Activated CD4-positive, alpha-beta T cell treated with anti-CD3 and anti-CD28 coated beads, Interleukin-2, amount 50 U/mL, for 1 hour (primary cell): ENCODE data around the gene FHAD1.
"Not testable (repeated sequence)": the region's sequence is repeated elsewhere in the genome, so short reads cannot be mapped to it uniquely, and the experiment has no call there.

Experiments used
- DNase-seq: peaks from one replicate; pipeline ENCODE4 v3.0.0-alpha.2; 2020

Gene FHAD1

DNA sequence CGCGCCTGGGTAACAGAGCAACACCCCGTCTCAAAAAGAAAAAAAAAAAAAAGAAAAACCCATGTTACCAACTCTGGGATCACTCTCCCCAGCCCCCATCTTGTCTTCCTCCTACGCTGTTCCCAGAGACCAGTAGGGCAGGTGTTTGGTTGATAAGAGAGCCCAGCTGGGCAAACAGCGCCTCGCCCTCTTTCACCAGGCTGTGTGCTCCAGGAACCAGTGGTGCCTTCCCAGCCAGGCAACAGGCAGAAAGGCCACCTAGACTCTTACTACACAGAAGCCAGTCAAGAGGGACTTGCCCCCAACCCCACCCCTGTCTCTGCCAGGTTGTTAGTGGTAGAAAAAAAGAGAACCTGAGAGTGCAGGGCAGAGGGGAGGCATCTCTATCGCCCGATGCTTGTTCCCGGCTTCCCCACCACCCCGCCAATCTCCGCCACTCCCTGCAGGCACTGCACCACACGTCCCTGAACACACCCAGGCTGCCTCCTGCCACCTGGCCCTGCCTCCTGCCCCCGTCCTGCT, 177.2 kb downstream of the FHAD1 start:
- DNase-seq = no peak

DNA sequence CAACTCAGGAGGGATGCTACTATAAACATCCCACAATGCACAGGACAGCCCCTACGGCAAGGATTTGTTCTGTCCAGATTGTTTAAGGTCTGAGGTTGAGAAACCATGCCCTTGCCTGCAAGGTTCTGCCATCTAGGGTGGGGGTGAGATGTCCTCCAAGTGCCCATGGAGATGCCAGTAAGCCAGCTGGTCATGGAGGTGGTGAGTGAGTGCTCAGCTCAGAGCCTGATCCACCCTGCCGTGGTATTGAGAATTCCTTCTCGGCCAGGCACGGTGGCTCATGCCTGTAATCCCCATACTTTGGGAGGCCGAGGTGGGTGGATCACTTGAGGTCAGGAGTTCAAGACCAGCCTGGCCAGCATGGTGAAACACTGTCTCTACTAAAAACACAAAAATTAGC, 178.0 kb downstream of the FHAD1 start:
- no peak for DNase-seq

DNA sequence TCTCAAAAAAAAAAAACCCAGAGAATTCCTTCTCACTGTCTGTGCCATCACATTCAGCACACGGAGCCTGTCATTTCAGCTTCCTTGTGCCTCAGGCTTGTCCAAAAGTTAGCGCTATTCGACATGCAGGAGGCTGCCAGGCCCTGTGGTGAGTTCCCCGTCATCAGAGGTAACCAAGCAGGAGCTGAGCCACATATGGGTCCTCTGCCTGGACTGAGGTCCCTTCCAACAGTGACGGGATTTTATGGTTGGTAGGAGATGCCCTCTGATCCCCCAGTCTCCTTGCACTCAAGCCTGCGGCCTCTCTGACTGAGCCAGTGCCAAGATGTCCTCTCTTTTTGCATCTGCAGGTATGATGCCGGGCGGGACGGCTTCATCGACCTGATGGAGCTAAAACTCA, 178.5 kb downstream of the FHAD1 start:
- DNase-seq = no peak

DNA sequence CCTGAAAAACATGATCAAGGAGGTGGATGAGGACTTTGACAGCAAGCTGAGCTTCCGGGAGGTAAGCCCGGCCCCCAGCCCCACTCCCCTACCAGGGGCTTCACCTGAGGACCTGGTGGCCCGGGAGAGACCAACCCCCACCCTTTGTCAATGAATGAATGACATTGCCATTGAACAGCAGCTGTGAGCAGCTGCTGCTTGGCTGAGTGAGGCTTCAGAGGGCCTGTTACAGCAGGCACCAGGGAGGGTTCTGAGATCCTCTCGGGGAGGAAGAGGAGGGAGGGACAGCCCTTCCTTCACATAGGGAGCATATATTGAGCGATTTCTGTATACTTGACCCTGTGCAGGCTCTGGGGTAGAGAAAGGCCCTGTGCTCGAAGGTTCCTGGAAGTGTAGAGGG, 178.9 kb downstream of the FHAD1 start:
- DNase-seq = no peak

DNA sequence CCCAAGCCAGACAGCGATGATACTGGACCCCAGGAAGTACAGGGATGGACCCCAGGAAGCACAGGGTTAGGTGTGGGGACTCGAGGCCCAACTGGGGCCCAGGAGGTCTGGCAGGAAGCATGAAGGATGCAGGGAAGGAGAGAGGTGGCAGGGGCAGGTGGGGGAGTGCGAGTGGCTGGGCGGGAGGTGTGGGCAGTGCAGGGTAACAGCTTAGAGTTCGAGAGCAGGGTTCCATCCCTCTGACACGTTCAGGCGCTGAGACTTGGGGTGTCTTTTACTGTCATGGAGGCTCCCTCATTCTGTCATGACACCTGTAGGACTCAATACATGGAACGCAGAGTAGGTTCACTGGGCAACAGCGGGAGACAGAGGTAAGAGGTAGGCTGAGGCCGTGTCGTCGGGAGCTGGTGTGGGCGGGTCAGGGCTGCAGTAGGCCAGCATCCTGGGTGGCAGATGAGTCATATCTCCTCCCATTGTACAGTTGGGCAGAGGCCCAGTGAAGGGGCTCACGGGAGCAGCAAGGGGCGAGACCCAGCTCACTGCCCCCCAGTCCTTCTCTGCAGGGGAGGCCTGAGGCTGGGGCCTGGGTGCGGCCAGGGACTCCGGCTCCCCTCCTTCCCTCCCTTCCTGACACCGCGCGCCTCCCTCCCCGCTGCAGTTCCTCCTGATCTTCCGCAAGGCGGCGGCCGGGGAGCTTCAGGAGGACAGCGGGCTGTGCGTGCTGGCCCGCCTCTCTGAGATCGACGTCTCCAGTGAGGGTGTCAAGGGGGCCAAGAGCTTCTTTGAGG, 179.7 kb downstream of the FHAD1 start:
- no peak for DNase-seq

DNA sequence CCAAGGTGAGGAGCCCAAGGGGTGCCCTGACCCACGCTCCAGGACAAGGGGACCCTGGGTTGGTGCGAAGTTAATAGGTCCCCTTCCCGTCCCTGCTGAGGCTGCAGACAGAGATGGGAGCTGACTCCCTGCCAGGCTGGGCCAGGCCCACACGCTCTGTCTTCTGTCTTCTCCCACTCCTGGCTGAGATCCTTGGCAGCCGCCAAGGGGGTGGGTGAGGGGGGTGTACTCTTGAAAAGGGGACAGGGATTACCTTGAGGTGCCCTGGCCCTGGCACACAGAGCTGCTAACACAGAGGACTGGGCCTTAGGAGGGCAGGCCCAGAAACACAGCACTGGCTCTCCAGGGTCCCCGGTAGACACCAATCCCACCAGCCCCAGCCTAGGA, 180.2 kb downstream of the FHAD1 start:
- no peak for DNase-seq

DNA sequence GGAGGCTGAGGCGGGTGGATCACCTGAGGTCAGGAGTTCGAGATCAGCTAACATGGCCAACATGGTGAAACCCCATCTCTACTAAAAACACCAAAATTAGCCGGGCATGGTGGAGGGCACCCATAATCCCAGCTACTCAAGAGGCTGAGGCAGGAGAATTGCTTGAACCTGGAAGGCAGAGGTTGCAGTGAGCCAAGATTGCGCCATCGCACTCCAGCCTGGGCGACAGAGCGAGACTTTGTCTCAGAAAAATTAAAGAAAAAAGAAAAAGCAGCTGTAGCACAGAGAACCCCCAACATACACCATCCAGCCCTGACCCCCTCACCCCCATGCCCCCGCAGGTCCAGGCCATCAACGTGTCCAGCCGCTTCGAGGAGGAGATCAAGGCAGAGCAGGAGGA, 181.2 kb downstream of the FHAD1 start:
- not testable (repeated sequence) for DNase-seq

DNA sequence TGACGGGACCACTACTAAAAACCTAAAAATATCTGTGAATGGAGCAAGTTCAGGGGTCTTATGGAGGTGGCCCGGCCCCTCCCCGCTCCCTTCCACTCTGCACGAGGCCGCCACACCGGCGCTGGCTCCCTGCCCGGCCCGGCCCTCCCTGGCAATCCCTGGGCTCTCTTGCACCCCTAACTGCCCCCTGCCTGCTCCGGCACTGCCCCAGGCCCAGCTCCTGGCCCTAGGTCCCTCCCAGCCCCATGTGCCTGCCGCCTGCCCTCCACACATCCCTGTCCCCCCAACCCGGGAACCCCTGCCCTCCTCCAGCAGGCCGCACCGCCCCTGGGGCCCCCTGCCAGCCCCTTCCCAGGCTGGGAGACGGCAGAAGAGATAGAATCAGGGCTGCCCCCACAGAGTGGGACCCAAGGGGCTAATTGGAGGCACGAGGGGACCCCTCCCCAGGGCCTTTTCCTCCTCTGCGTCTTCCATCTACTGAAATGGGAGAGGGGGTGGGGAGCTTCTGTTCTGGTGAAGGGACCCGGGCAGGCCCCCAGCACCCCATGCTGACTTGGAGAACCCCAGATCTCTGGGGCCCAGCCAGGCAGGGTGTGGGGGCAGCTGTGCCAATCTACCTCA, 181.9 kb downstream of the FHAD1 start:
- DNase-seq = no peak

DNA sequence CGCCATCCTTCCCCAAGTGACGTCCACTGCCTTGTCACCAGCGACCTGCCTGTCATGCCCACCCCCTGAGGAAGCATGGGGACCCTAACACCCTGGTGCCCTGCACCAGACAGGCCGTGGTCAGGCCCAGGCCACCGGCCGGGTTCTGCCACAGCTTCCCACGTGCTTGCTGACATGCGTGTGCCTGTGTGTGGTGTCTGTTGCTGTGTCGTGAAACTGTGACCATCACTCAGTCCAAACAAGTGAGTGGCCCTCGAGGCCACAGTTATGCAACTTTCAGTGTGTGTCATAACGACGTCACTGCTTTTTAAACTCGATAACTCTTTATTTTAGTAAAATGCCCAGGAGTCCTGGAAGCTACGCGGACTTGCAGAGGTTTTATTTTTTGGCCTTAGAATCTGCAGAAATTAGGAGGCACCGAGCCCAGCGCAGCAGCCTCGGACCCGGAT, 182.7 kb downstream of the FHAD1 start:
- DNase-seq = no peak

DNA sequence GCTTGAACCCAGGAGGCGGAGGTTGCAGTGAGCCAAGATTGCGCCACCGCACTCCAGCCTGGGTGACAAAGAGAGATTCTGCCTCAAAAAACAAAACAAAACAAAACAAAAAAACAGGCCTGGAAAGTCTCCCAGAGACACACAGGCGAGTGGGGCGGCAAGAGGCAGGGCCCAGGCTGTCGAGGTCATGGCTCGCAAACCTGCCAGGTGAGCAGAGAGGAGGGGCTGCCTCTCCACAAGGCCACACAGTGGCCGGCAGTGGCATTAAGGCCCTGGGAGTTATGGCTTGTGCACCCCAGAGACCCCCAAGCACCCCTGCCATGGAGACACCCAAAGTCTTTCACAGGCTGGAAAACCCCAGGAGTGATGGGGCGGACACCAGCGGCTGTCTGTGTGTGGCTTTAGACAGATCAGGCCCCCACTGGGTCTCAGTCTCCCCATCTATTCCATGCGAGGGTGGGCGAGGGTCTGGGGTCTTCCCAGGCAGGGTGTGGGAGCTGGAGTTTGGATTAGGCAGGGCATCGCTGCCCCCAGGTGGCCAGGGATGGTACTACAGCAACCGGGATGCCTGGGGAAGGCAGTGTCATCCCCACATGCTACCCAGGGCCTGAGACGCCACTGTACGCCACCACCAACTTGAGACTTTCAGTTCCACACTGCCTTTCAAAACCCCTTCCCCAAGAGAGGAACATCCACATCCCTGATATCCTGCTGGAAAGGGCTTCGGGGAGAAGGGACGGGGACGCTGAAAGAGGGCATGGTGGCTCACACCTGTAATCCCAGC, 184.0 kb downstream of the FHAD1 start:
- DNase-seq = peak; percentile 79

DNA sequence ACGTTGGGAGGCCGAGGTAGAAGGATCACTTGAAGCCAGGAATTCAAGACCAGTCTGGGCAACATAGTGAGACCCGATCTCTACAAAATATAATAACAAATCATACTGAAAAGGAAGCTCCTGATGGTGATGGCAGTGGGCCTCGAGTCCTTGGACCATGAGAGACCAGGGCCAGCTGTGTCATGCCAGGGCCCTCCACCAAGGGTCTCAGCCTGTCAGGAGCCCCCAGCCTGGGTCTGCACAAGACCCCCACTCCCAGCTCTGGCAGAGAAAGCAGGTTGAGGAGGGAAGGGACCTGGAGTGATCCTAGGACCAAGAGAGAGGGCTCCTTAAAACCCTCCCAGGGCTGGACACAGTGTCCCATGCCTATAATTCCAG, 184.5 kb downstream of the FHAD1 start:
- DNase-seq = no peak

DNA sequence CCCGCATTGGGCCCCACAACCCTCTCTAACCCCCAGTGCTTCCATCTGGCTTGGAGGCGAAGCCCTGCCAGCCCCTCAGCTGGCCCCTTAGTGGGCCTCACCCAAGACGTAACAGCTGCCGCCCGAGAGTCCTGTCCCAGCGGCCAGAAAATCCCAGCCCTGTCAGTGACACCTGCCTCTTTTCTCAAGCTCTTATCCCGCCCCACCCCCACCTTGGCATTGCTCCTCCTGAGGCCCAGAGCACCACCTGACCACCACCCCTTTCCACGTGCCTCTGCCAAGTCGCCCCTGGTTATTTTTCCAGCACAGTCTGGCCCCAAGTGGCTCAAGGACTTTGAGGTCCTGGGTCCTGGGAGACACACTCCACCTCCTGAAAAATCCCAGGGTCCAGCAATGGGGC, 185.3 kb downstream of the FHAD1 start:
- no peak for DNase-seq

DNA sequence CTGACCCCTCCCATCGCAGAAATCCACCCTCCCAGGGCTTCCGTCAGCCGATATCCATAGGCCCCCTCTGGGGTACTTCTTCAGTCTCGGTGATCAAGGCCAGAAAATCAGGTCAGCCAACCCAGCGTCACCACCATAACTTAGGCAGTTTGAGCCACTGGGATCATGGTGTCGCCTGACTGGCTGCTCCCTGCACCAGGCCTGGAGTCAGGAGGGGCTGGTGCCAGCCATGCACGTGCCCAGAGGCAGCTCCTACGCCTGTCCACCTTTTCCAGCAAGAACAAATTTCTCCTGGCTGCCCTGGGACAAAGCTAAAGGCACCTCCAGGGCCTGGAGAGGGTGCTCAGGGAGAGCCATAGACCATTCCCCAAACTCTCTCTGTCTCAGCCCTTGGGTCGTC, 186.4 kb downstream of the FHAD1 start:
- no peak for DNase-seq

DNA sequence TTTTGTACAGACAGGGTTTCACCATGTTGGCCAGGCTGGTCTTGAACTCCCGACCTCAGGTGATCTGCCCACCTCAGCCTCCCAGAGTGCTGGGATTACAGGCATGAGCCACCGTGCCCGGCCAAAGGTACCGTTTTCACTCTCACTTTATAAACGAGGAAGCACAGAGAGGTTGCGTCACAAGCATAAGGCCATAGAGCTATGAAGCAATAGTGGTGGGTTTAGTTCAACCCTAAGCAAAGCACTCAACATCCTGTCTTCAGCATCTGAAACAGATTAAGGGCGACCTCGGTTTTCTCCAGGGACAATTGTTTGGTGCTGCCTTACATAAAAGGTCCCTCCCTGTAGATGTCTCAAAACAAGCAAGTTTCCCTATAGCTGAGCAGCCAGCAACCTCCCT, 187.7 kb downstream of the FHAD1 start:
- DNase-seq = not testable (repeated sequence)

DNA sequence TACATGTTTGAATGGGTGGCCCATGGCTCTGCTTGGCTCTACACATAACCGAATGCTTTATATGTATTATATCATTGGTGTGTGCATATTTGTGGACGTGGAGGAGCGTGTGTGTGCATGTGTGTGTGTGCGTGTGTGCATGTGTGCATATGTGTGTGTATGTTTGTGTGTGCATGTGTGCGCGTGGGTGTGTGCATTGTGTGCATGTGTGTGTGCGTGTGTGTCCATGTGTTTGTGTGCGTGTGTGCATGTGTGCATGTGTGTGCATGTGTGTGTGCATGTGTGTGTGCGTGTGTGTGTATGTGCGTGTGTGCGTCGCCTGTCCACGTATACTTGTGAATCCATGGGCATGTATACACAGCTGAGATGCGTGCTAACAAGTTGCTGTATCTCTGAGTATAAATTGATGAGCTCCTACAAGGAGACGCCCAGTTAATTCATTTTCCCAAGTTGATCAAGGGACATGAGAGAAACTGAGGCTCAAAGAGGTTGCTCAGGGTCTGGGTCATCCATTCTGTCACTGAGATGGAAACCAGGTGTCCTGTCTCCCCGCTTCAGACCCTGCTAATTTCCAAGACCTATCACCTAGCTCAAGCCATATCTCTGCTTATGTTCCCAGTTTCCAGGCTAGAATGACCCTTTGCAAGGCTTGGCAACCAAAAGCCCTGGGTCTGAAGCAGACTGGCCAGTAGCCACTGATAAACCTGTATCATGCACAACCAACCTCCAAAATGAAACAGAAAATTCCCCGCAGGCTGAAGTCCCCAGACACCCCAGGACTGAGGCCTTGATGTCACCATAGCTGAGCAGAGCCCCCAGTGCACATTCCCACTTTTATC, 188.4 kb downstream of the FHAD1 start:
- no peak for DNase-seq

DNA sequence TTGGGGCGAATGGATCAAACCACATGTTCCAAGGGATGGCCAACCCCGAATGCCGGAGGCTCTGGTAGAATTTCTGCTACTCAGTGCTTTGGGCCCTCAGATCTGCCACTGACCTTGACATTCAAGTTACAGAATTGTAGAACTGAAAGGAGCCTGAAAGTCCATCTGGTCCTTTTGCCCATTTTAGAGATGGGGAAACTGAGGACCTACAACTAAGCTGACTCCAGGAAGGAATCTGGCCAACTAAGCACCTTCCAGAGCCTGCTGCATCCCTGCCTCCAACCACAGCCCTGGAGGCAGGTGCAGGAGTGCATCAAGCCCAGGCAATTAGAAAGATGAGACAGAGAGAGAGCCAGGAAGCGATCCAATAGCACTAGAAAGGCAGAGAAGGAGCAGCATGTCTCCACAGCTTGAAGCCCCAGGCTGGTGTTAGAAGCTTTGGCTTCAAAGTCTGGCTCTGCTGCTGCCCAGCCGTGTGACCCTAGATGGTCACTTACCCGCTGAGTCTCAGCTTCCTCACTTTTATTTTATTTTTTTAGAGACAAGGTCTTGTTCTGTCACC, 189.9 kb downstream of the FHAD1 start:
- DNase-seq = no peak

DNA sequence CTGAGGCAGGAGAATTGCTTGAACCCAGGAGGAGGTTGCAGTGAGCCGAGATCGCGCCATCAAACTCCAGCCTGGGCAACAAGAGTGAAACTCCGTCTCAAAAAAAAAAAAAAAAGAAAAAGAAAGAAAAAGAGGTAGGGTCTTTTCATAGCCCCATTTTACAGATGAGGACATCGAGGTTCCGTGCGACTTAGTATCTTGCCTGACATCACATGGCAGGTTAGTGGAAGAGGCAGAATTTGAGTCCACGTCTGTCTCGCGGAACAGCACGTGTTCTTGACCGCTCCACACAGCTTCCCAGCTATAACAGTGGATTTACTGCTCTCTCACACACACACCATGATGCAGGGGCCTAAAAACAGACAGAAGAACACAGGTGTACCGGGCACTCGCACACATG, 192.3 kb downstream of the FHAD1 start:
- no peak for DNase-seq

DNA sequence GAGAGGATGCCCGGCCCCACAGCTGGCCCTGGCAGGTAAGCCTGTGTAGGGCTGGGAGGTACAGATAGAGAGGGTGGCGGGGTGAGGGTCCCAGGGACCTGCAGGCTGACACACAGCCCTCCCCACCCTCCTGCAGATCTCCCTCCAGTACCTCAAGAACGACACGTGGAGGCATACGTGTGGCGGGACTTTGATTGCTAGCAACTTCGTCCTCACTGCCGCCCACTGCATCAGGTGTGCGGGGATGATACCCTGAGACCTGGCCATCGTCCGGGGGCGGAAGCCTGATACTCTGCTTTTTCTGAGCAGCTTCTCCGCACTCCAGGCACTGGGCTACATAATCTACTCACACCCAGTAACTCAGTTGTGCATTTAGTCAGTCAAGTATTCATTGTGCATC, 193.3 kb downstream of the FHAD1 start:
- no peak for DNase-seq

DNA sequence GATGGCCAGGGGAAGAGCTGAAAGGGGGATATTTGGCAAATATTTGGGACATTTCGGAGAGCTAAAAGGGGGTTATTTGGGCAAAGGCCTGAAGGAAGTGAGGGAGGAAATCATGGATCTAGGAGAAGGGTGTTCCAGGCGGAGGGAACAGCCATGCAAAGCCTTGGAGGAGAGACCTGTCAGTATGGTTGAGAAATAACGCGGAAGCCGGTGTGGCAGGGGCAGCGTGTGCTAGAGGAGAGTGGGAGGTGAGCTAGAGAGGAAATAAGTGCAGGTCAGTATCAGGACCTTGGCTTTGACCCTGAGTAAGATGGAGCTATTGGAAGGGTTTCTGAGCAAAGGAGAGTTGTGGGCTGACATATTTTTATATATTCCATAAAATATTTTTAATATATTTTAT, 194.2 kb downstream of the FHAD1 start:
- no peak for DNase-seq

DNA sequence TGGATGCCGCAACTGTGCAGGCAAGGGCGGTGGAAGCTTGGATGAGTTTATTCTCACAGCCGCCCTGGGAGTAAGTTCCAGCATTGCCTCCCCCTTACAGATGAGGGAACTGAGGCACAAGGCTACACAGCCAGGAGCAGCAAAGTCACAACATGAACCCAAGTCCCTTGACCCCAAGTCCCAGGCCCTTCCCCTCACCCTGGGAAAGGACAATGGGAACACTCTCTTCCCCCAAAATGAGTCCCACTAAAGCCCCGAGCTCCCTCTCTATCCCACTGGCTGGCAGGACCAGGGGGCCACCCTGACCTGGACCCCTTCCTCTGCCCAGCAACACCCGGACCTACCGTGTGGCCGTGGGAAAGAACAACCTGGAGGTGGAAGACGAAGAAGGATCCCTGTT, 195.1 kb downstream of the FHAD1 start:
- no peak for DNase-seq

DNA sequence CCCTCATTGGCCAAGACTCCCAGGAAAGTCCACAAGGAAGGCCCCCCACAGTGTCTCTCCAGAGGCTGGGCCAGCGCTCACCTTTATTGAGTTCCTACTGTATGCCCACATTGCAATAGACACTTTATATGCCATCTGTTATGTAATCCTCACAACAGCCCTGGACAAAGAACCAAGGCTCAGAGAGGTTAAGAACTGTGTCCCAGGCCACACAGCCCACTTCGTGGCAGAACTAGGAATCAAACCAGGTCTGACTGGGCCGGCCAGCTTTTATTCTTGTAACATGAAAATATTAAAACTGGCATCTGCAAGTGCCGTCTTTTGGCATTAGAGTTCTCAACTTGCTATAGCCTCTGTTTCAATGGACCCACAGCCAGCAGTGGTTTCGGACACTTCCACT, 195.7 kb downstream of the FHAD1 start:
- no peak for DNase-seq

DNA sequence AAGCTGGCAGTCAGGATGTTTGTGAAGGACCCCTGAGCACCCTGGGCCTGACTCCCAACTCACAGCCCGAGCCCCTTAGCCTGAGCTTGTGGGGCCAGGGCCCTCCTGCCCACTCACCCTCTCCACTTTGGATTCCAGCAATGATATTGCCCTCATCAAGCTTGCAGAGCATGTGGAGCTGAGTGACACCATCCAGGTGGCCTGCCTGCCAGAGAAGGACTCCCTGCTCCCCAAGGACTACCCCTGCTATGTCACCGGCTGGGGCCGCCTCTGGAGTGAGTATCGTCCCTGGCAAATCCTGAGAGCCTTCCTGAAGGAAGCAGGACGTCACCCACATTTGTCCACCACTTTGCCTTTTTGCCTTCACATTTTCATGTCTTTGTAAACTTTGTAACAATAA, 196.3 kb downstream of the FHAD1 start:
- DNase-seq = no peak
